B cell (primary cell): ENCODE data around the gene RTN4RL1. TPM values are rescaled to one million over a fixed set of nuclear protein-coding genes. Genes with fewer than 3 reads are reported as not detected.

Experiments used
- ATAC-seq: fragments of 200-7000 bp; cut with Tn5 transposase; one replicate; pipeline ENCODE4 v1.10.0; 2021; ENCODE audit warnings: low read depth, mild to moderate bottlenecking, moderate number of reproducible peaks, moderate library complexity
- CTCF ChIA-PET: fragments of 350-600 bp; sonication (Branson Sonifier 250); formaldehyde crosslinking; loops from one replicate; lab custom pipeline; 2021; ENCODE audit warnings: antibody characterized with exemption, inconsistent platforms; lab: Charles Lee
- POLR2A ChIA-PET: fragments of 350-600 bp; sonication (Branson Sonifier 250); formaldehyde crosslinking; loops from one replicate; lab custom pipeline; 2021; ENCODE audit warnings: antibody characterized with exemption; lab: Charles Lee
- DNase-seq: peaks from one replicate; pipeline ENCODE4 v3.0.0; 2013
- H2AFZ ChIP-seq: 2 replicates; pipeline ENCODE4 v1.6.1; 2012; ENCODE audit warnings: mild to moderate bottlenecking, low read depth, low read length; ENCODE audit not compliant: insufficient read depth, poor library complexity, severe bottlenecking
- H3K27ac ChIP-seq, 2 donors: 1 replicate in 1 of 2; 2 replicates in 1 of 2; pipeline ENCODE4 v1.5.1; 2012 to 2013; ENCODE audit warnings: low read length in 2 of 2, mild to moderate bottlenecking in 2 of 2, moderate library complexity in 1 of 2
- H3K27me3 ChIP-seq, 4 experiments: fragments of 200-600 bp in 1 of 4; sonication (generic) in 1 of 4; replicated peaks in 1 of 4; 1 replicate in 2 of 4; 2 replicates in 2 of 4; pipeline versions ENCODE4 v1.6.1 to v1.7.0; 2013 to 2016; ENCODE audit warnings: low read length in 3 of 4, mild to moderate bottlenecking in 2 of 4, mixed read lengths in 1 of 4, moderate library complexity in 1 of 4; ENCODE audit not compliant: insufficient read depth in 4 of 4, control insufficient read depth in 3 of 4; ENCODE audit errors: control extremely low read depth in 1 of 4
- H3K36me3 ChIP-seq, 2 experiments: replicated peaks in 1 of 2; 1 replicate in 1 of 2; 2 replicates in 1 of 2; pipeline versions ENCODE4 v1.6.1 to v1.7.1; 2013; ENCODE audit warnings: low read length in 1 of 2; ENCODE audit not compliant: insufficient read depth in 2 of 2, control insufficient read depth in 1 of 2; ENCODE audit errors: control extremely low read depth in 1 of 2, extremely low read depth in 1 of 2
- H3K4me1 ChIP-seq, 2 donors: fragments of 200-600 bp in 1 of 2; sonication (generic) in 1 of 2; 1 replicate in 1 of 2; 2 replicates in 1 of 2; pipeline versions ENCODE4 v1.5.1 to v1.6.1; 2013 to 2017; ENCODE audit warnings: low read length in 2 of 2; ENCODE audit not compliant: control insufficient read depth in 2 of 2, insufficient read depth in 2 of 2
- H3K4me2 ChIP-seq: replicated peaks from 2 replicates; pipeline ENCODE3; 2012; ENCODE audit warnings: mild to moderate bottlenecking, low read depth, low read length; ENCODE audit not compliant: poor library complexity, severe bottlenecking
- H3K4me3 ChIP-seq, 5 experiments: fragments of 200-600 bp in 1 of 5; sonication (generic) in 1 of 5; 1 replicate in 3 of 5; 2 replicates in 2 of 5; pipeline versions ENCODE4 v1.5.1 to v1.7.0; 2011 to 2016; ENCODE audit warnings: low read length in 4 of 5, mild to moderate bottlenecking in 4 of 5, low read depth in 2 of 5, control low read depth in 1 of 5, moderate library complexity in 1 of 5; ENCODE audit not compliant: insufficient read depth in 1 of 5; ENCODE audit errors: control extremely low read depth in 1 of 5, extremely low read depth in 1 of 5
- H3K79me2 ChIP-seq: fragments of 200-600 bp; sonication (generic); one replicate; pipeline ENCODE4 v1.6.0; 2016; ENCODE audit warnings: low read length; ENCODE audit not compliant: control insufficient read depth, insufficient read depth
- H3K9ac ChIP-seq: fragments of 200-600 bp; sonication (generic); 2 replicates; pipeline ENCODE4 v1.6.1; 2017; ENCODE audit warnings: mild to moderate bottlenecking, low read length, moderate library complexity
- H3K9me3 ChIP-seq, 3 donors: one replicate each; pipeline versions ENCODE4 v1.6.1 to v1.7.1; 2013; ENCODE audit warnings: low read length in 2 of 3; ENCODE audit not compliant: control insufficient read depth in 2 of 3, insufficient read depth in 1 of 3; ENCODE audit errors: control extremely low read depth in 1 of 3
- H4K20me1 ChIP-seq: 2 replicates; pipeline ENCODE4 v1.6.0; 2012; ENCODE audit warnings: mild to moderate bottlenecking, low read length; ENCODE audit not compliant: insufficient read depth, control insufficient read depth, poor library complexity, severe bottlenecking
- H3K27ac Mint-ChIP-seq: one replicate; pipeline ENCODE4 v1.8.0; 2021; ENCODE audit warnings: mixed read lengths
- H3K27me3 Mint-ChIP-seq: one replicate; pipeline ENCODE4 v1.8.0; 2021; ENCODE audit warnings: mixed read lengths
- H3K4me1 Mint-ChIP-seq: one replicate; pipeline ENCODE4 v1.8.0; 2021; ENCODE audit warnings: mixed read lengths
- H3K4me3 Mint-ChIP-seq: one replicate; pipeline ENCODE4 v1.8.0; 2021; ENCODE audit warnings: mixed read lengths
- H3K9me3 Mint-ChIP-seq: one replicate; pipeline ENCODE4 v1.8.0; 2022; ENCODE audit warnings: mixed read lengths; ENCODE audit not compliant: insufficient read depth
- EZH2 ChIP-seq: IDR thresholded peaks from 2 replicates; pipeline ENCODE4 v1.6.1; 2012; ENCODE audit warnings: borderline replicate concordance, low read depth, mild to moderate bottlenecking, moderate library complexity, low read length; ENCODE audit not compliant: insufficient read depth, poor library complexity, severe bottlenecking
- WGBS: methylation state at CpG from one replicate; pipeline ENCODE4 v1.1.5; 2013; ENCODE audit warnings: missing lambda C conversion rate; ENCODE audit not compliant: insufficient coverage; 5-methylcytosine and 5-hydroxymethylcytosine counted together
- intact Hi-C: fragments of 100-400 bp; cut with micrococcal nuclease; formaldehyde crosslinking; loops from one replicate; pipeline ENCODE4 v1.10.0; 2022
- polyA plus RNA-seq: library from polyadenylated mRNA; depleted of rRNA; stranded (reverse); fragments of >200 nt; gene quantifications from 2 replicates; pipeline ENCODE4 v1.2.3, GENCODE V29; 2012
- total RNA-seq, 2 donors: library from RNA; stranded (reverse); fragments of 120-200 nt in 1 of 2; gene quantifications; 1 replicate in 1 of 2; 2 replicates in 1 of 2; pipeline versions ENCODE4 v1.2.3 to v1.2.4, GENCODE V29; 2013 to 2022
- TF ChIP-seq, protein P1 (sequence below): fragments of 200-600 bp; IDR thresholded peaks from one replicate; pipeline ENCODE4 v1.8.0; 2022; ENCODE audit warnings: antibody characterized with exemption, mild to moderate bottlenecking

Gene RTN4RL1
- total and polyA plus RNA-seq, 2 donors (not counting 1 experiment from before 2014, with no cell fraction given): 0.03 to 0.07 TPM

GRCh38 chr17:1906662-1907101 lies 118.5 kb downstream of the RTN4RL1 start:
- H3K9me3 ChIP-seq: peaks cover 0 to 5% (median 0%) of the 10 kb centered on the region in 3 donors
- ChIA-PET POLR2A (interaction anchor here (0.7 kb wide), 1 partner anchor 1939 kb away, joined by 6 read pairs; no protein-coding TSS in a partner anchor), CTCF (no interaction called here)
- no peak overlapping the region for H3K27ac ChIP-seq
- no peak overlapping the region for H3K4me3 Mint-ChIP-seq
- no peak overlapping the region for H3K4me3 ChIP-seq
- H3K4me1 Mint-ChIP-seq: peaks cover 32% of the 10 kb centered on the region
- peaks cover 24 to 30% of the 10 kb centered on the region in 2 donors for H3K4me1 ChIP-seq
- no peaks in the 10 kb centered on the region for H3K9me3 Mint-ChIP-seq
- DNase-seq (no peak), ATAC-seq (no peak)
- intact Hi-C loops: loop anchor here (5.0 to 10.0 kb wide), 2 partner anchors 126 to 148 kb away; partner anchors contain the start of genes DPH1 and HIC1
- no peak overlapping the region for H3K27ac Mint-ChIP-seq
- no peaks in the 10 kb centered on the region for H3K79me2 ChIP-seq
- H3K4me2 ChIP-seq: no peak overlapping the region
- H3K27me3 Mint-ChIP-seq: peaks cover 42% of the 10 kb centered on the region
- H3K27me3 ChIP-seq: peaks cover 0 to 57% (median 35%) of the 10 kb centered on the region in 4 experiments
- H4K20me1 ChIP-seq: no peaks in the 10 kb centered on the region
- H3K36me3 ChIP-seq: no peaks in the 10 kb centered on the region
- H2AFZ ChIP-seq: no peak overlapping the region
- TF ChIP-seq, protein P1, sequence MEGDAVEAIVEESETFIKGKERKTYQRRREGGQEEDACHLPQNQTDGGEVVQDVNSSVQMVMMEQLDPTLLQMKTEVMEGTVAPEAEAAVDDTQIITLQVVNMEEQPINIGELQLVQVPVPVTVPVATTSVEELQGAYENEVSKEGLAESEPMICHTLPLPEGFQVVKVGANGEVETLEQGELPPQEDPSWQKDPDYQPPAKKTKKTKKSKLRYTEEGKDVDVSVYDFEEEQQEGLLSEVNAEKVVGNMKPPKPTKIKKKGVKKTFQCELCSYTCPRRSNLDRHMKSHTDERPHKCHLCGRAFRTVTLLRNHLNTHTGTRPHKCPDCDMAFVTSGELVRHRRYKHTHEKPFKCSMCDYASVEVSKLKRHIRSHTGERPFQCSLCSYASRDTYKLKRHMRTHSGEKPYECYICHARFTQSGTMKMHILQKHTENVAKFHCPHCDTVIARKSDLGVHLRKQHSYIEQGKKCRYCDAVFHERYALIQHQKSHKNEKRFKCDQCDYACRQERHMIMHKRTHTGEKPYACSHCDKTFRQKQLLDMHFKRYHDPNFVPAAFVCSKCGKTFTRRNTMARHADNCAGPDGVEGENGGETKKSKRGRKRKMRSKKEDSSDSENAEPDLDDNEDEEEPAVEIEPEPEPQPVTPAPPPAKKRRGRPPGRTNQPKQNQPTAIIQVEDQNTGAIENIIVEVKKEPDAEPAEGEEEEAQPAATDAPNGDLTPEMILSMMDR: no peak
- TF ChIP-seq EZH2: no peak
- no peak overlapping the region for H3K9ac ChIP-seq
- 83% methylated on average over 7 of the region's 8 CpGs for WGBS

DNA sequence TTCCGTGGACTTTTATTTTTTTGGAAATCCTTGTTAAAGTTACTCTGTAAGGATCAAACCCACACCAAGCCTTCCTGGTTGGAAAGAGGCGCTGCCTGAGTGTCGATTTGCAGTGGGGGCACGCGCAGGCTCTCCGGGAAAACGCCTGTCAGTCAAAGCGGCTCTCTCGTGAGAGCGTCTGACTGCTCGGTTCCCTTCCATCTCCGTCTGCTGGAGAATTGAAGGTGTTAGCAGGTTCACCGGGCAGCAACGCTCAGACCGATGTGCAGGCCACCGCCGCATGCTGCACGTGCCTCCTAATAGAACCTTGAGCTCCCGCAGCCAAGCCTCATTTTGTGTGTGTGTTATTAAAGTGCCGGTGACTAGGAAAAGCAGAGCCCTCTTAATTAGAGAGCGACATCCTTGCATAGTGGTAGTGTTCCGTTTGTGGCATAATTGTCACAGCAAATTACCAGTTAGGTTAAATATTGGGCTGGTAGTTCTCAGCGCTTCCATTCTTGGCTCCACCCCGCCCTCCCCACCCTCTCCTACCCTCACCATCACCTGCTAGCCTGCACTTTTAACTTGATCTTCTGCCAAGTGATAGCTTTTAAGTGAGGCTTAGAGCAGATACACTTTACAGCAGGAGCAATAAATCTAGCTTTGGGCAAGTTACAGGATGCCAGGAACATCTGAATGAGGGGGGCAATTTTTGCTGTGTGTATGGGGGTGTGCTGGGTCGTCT lies 119.8 kb downstream of the RTN4RL1 start:
- Mint-ChIP-seq H3K27ac (no peak overlapping the region), H3K4me3 (no peak overlapping the region), H3K9me3 (no peaks in the 10 kb centered on the region), H3K4me1 (peaks cover 32% of the 10 kb centered on the region), H3K27me3 (peaks cover 38% of the 10 kb centered on the region)
- peak overlapping the region; percentile 19 for H3K4me2 ChIP-seq
- DNase-seq (no peak), ATAC-seq (no peak)
- CTCF ChIA-PET: interaction anchor here (0.9 to 1.3 kb wide), 2 partner anchors 10 to 339 kb away, joined by 3 to 4 read pairs; no protein-coding TSS in a partner anchor
- intact Hi-C loops: loop anchor here (5.0 to 10.0 kb wide), 2 partner anchors 127 to 149 kb away; partner anchors contain the start of genes DPH1 and HIC1
- no peaks in the 10 kb centered on the region for H3K36me3 ChIP-seq
- H3K27ac ChIP-seq: no peak overlapping the region
- TF ChIP-seq, protein P1: no peak
- TF ChIP-seq EZH2: no peak
- H3K4me1 ChIP-seq: peaks cover 24 to 30% of the 10 kb centered on the region in 2 donors
- POLR2A ChIA-PET: interaction anchor here (0.6 kb wide), 1 partner anchor 16 kb away, joined by 3 read pairs; no protein-coding TSS in a partner anchor
- H3K27me3 ChIP-seq: peaks cover 0 to 47% (median 30%) of the 10 kb centered on the region in 4 experiments
- H3K9me3 ChIP-seq: peaks cover 0 to 5% (median 0%) of the 10 kb centered on the region in 3 donors
- no peak overlapping the region for H2AFZ ChIP-seq
- no peaks in the 10 kb centered on the region for H4K20me1 ChIP-seq
- H3K9ac ChIP-seq: no peak overlapping the region
- 38% methylated on average over 13 of the region's 25 CpGs for WGBS
- no peaks in the 10 kb centered on the region for H3K79me2 ChIP-seq
- no peak overlapping the region for H3K4me3 ChIP-seq
